ENCODE data around the gene BRSK2.
A peak's percentile ranks its signal among the peaks of the same experiment; 100 is the strongest.

DNA sequence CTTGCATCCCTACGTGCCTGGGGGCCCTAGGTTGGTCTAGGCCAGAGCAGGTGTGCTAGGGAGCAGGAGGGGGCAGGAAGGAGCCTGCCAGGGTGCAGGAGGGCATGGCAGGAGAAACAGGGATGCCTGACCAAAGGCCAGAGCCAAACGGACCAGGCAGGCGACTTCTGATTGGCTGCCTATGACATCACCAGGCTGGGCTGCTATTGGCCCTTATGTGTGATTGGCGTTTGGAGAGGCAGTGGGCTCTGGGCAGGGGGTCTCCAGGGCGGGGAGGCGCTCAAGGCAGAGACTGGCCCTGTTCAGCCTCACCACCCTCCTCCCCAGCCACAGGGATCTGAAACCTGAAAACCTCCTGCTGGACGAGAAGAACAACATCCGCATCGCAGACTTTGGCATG is 52.4 kb downstream of the BRSK2 start:
- TF ChIP-seq ZNF416 (tag by site-specific recombination; IDR thresholded peaks at IDR 0.05) (no peak), MZF1 (tag by site-specific recombination; IDR thresholded peaks at IDR 0.05; ENCODE audit: borderline replicate concordance) (no peak), OSR2 (tag by site-specific recombination; IDR thresholded peaks at IDR 0.05) (no peak), ZNF121 (tag by site-specific recombination; IDR thresholded peaks at IDR 0.05) (no peak), ZNF433 (tag by site-specific recombination; IDR thresholded peaks at IDR 0.05; ENCODE audit: low read depth) (no peak), SP2 (tag by site-specific recombination; IDR thresholded peaks at IDR 0.05) (peak; percentile 15; the same call in 1 of the 2 replicates)
- TF ChIP-seq, protein P1, sequence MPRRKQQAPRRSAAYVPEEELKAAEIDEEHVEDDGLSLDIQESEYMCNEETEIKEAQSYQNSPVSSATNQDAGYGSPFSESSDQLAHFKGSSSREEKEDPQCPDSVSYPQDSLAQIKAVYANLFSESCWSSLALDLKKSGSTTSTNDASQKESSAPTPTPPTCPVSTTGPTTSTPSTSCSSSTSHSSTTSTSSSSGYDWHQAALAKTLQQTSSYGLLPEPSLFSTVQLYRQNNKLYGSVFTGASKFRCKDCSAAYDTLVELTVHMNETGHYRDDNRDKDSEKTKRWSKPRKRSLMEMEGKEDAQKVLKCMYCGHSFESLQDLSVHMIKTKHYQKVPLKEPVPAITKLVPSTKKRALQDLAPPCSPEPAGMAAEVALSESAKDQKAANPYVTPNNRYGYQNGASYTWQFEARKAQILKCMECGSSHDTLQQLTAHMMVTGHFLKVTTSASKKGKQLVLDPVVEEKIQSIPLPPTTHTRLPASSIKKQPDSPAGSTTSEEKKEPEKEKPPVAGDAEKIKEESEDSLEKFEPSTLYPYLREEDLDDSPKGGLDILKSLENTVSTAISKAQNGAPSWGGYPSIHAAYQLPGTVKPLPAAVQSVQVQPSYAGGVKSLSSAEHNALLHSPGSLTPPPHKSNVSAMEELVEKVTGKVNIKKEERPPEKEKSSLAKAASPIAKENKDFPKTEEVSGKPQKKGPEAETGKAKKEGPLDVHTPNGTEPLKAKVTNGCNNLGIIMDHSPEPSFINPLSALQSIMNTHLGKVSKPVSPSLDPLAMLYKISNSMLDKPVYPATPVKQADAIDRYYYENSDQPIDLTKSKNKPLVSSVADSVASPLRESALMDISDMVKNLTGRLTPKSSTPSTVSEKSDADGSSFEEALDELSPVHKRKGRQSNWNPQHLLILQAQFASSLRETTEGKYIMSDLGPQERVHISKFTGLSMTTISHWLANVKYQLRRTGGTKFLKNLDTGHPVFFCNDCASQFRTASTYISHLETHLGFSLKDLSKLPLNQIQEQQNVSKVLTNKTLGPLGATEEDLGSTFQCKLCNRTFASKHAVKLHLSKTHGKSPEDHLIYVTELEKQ (tag by site-specific recombination; IDR thresholded peaks at IDR 0.05; ENCODE audit: borderline replicate concordance): no peak
- TF ChIP-seq, protein P2, sequence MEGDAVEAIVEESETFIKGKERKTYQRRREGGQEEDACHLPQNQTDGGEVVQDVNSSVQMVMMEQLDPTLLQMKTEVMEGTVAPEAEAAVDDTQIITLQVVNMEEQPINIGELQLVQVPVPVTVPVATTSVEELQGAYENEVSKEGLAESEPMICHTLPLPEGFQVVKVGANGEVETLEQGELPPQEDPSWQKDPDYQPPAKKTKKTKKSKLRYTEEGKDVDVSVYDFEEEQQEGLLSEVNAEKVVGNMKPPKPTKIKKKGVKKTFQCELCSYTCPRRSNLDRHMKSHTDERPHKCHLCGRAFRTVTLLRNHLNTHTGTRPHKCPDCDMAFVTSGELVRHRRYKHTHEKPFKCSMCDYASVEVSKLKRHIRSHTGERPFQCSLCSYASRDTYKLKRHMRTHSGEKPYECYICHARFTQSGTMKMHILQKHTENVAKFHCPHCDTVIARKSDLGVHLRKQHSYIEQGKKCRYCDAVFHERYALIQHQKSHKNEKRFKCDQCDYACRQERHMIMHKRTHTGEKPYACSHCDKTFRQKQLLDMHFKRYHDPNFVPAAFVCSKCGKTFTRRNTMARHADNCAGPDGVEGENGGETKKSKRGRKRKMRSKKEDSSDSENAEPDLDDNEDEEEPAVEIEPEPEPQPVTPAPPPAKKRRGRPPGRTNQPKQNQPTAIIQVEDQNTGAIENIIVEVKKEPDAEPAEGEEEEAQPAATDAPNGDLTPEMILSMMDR (tag by site-specific recombination; IDR thresholded peaks at IDR 0.05): no peak
- TF ChIP-seq, protein P3, sequence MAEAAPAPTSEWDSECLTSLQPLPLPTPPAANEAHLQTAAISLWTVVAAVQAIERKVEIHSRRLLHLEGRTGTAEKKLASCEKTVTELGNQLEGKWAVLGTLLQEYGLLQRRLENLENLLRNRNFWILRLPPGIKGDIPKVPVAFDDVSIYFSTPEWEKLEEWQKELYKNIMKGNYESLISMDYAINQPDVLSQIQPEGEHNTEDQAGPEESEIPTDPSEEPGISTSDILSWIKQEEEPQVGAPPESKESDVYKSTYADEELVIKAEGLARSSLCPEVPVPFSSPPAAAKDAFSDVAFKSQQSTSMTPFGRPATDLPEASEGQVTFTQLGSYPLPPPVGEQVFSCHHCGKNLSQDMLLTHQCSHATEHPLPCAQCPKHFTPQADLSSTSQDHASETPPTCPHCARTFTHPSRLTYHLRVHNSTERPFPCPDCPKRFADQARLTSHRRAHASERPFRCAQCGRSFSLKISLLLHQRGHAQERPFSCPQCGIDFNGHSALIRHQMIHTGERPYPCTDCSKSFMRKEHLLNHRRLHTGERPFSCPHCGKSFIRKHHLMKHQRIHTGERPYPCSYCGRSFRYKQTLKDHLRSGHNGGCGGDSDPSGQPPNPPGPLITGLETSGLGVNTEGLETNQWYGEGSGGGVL (tag by site-specific recombination; IDR thresholded peaks at IDR 0.05): no peak

Measured in HEK293 (cell line).